GDM1 (cell line): ENCODE results near the gene MTMR3.
"Not testable (repeated sequence)": the region's sequence is repeated elsewhere in the genome, so short reads cannot be mapped to it uniquely, and the experiment has no call there.

ENCODE experiments used
- DNase-seq: peaks from one replicate; lab custom pipeline; 2025; lab: John Stamatoyannopoulos, UW

MTMR3 gene

GRCh38 chr22:30054067-30054763 lies 171.2 kb downstream of the MTMR3 start:
- no peak for DNase-seq

- no peak for DNase-seq
These were observed 171.7 kb downstream of the MTMR3 start for GRCh38 chr22:30054764-30055069.

GRCh38 chr22:30056015-30056414 lies 173.0 kb downstream of the MTMR3 start:
- DNase-seq, result no peak

- DNase-seq, result no peak
These were observed 174.4 kb downstream of the MTMR3 start for GRCh38 chr22:30057375-30057774.

GRCh38 chr22:30059346-30060020 lies 176.5 kb downstream of the MTMR3 start:
- DNase-seq, result not testable (repeated sequence)

- DNase-seq, result not testable (repeated sequence)
These were observed 178.1 kb downstream of the MTMR3 start for GRCh38 chr22:30061094-30061493.

GRCh38 chr22:30062259-30062658 lies 179.3 kb downstream of the MTMR3 start:
- no peak for DNase-seq

- no peak for DNase-seq
These were observed 180.0 kb downstream of the MTMR3 start for GRCh38 chr22:30062950-30063349.

- DNase-seq, result no peak
These were observed 181.2 kb downstream of the MTMR3 start for GRCh38 chr22:30064172-30064571.

- no peak for DNase-seq
These were observed 190.8 kb downstream of the MTMR3 start for GRCh38 chr22:30073743-30074142.

GRCh38 chr22:30074147-30074546 lies 191.2 kb downstream of the MTMR3 start:
- DNase-seq, result no peak

- no peak for DNase-seq
These were observed 192.0 kb downstream of the MTMR3 start for GRCh38 chr22:30074994-30075393.

GRCh38 chr22:30077279-30077880 lies 194.4 kb downstream of the MTMR3 start:
- DNase-seq, result no peak

- no peak for DNase-seq
These were observed 195.6 kb downstream of the MTMR3 start for GRCh38 chr22:30078320-30079311.

- no peak for DNase-seq
These were observed 197.1 kb downstream of the MTMR3 start, which contains the start of gene HORMAD2 for GRCh38 chr22:30079952-30080533. HORMAD2 (plus strand) TSS chr22:30080464; CDS start chr22:30093953, 13,489 bp downstream.
